Activated T-helper 1 cell treated with anti-CD3 and anti-CD28 coated beads, Interleukin-12 subunit alpha, Interleukin-12 subunit beta, Interleukin-2, Interleukin-4 antibody, amounts not matched to agents 30 ng/mL and 10 ng/mL and 1 ng/mL, durations not matched to agents 14 hours and 24 hours and 36 hours (primary cell): ENCODE measurements around the gene RECQL. TPM values are rescaled to one million over a fixed set of nuclear protein-coding genes. Genes with fewer than 3 reads are reported as not detected.

Experiments used
- DNase-seq: peaks from one replicate; pipeline ENCODE4 v3.0.0; 2021; ENCODE audit warnings: low spot score
- H3K27ac Mint-ChIP-seq: one replicate; pipeline ENCODE4 v1.8.0; 2021; ENCODE audit warnings: mild to moderate bottlenecking, mixed read lengths
- H3K27me3 Mint-ChIP-seq: one replicate; pipeline ENCODE4 v1.8.0; 2022; ENCODE audit warnings: mild to moderate bottlenecking, moderate library complexity, mixed read lengths; ENCODE audit not compliant: insufficient read depth
- H3K36me3 Mint-ChIP-seq: one replicate; pipeline ENCODE4 v1.8.0; 2021; ENCODE audit warnings: low read depth, mixed read lengths
- H3K4me1 Mint-ChIP-seq: one replicate; pipeline ENCODE4 v1.8.0; 2021; ENCODE audit warnings: low read depth, mixed read lengths
- H3K4me3 Mint-ChIP-seq: one replicate; pipeline ENCODE4 v1.8.0; 2021; ENCODE audit warnings: mild to moderate bottlenecking, moderate library complexity, mixed read lengths
- H3K9me3 Mint-ChIP-seq: one replicate; pipeline ENCODE4 v1.8.0; 2021; ENCODE audit warnings: mixed read lengths
- intact Hi-C: fragments of 100-400 bp; cut with micrococcal nuclease; formaldehyde crosslinking; loops from one replicate; pipeline ENCODE4 v1.15.1; 2024
- total RNA-seq: library from RNA; stranded (reverse); gene quantifications from 2 replicates; pipeline ENCODE4 v1.2.3, GENCODE V29; 2022

The RECQL gene, protein sequence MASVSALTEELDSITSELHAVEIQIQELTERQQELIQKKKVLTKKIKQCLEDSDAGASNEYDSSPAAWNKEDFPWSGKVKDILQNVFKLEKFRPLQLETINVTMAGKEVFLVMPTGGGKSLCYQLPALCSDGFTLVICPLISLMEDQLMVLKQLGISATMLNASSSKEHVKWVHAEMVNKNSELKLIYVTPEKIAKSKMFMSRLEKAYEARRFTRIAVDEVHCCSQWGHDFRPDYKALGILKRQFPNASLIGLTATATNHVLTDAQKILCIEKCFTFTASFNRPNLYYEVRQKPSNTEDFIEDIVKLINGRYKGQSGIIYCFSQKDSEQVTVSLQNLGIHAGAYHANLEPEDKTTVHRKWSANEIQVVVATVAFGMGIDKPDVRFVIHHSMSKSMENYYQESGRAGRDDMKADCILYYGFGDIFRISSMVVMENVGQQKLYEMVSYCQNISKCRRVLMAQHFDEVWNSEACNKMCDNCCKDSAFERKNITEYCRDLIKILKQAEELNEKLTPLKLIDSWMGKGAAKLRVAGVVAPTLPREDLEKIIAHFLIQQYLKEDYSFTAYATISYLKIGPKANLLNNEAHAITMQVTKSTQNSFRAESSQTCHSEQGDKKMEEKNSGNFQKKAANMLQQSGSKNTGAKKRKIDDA
- 56.4 and 60.6 TPM in 2 replicates for total RNA-seq

DNA sequence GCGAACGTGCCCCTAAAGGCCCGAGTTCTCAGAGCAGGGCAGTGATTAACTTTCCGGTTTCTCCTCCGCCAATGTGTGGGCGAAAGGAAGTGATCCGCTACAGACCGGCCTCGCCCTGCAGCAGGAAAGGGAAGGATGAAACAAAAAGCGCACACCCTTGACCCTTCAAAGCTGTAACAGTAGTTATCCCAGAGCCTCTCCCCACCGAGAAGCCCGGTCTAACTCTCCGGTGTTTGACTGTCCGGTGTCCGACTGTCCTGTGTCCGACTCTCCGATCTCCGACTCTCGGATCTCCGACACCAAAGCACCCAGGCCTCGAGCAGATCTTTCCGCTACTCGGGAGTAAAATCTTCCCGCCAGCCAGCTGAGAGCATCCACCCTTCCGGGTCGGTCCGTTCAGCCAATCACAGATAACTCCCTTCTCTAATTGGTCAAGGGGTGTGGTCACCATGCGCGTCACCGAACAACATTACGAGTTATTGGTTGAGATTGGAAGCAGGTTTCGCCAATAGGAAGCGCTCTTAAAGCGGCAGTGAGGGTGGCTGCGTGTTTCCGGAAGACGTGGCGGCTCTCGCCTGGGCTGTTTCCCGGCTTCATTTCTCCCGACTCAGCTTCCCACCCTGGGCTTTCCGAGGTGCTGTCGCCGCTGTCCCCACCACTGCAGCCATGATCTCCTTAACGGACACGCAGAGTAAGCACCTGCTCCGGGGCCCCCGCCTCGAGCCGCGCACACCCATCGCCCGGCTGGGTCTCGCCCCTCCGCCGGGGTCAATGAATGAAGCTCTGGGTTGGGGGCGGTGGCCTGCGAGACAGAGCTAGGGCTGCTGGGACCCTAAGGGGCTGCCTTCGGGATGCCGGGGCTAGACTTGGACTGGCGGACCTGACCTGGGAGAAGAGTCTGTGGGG, at the start of gene RECQL, which contains the start of gene GOLT1B:
TSS of gene RECQL (minus strand) at position 378 of the 906 bp plus-strand sequence. CDS start 2,065 bp downstream, outside the sequence.
TSS of gene GOLT1B (plus strand) at position 532 of the 906 bp plus-strand sequence. CDS start at position 667, 135 bp downstream.
- peak within 1 kb of the TSS; percentile 8 for H3K27ac Mint-ChIP-seq
- H3K4me3 Mint-ChIP-seq = no peak within 1 kb of the TSS
- DNase-seq = peak; percentile 90
- no peaks in the 10 kb centered on the region for H3K27me3 Mint-ChIP-seq
- intact Hi-C loops = loop anchor here (1.0 to 10.0 kb wide), 10 partner anchors 8 to 546 kb away; partner anchors contain the start of genes CMAS, LDHB and PYROXD1
- peaks cover 18% of the 10 kb centered on the region for H3K36me3 Mint-ChIP-seq
- no peaks in the 10 kb centered on the region for H3K9me3 Mint-ChIP-seq
- H3K4me1 Mint-ChIP-seq = peaks cover 49% of the 10 kb centered on the region

DNA sequence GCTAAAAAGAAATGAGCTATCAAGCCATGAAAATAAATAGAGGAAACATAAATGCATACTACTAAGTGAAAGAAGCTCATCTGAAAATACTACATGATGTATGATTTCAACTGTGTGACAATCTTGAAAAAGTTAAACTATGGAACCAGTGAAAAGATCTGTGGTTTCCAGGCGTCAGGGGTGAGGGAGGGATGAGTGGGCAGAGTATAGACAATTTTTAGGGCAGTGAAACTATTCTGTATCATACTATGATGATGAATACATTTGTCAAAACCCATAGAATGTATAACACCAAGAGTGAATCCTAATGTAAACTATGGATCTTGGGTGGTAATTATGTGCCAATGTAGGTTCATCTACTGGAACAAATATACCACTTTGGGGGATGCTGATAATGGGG, 46.0 kb upstream of the RECQL start:
- DNase-seq = no peak
- no peaks in the 10 kb centered on the region for H3K36me3 Mint-ChIP-seq
- no peaks in the 10 kb centered on the region for H3K9me3 Mint-ChIP-seq
- H3K4me1 Mint-ChIP-seq = peaks cover 10% of the 10 kb centered on the region
- H3K27ac Mint-ChIP-seq = no peak overlapping the region
- no peaks in the 10 kb centered on the region for H3K27me3 Mint-ChIP-seq
- no peak overlapping the region for H3K4me3 Mint-ChIP-seq
- intact Hi-C loops = no loop called here

DNA sequence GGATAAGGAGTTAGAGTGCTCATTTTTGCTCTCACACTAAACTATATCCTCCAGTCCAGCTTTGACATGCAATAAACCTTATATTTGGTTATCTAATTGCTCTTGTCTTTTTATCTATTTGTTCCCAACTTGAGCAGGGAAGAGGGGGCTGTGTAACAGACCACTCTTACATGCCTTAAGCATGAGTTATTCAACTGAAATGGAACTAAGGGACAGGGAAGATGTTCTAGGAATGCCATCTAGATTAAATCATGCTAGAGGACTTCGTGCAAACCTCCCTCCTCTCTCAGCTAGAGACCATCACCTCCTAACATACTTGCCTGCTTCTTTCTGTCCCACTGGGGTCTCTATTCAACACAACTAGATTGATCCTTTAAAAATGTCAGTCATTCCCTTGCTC, 45.3 kb upstream of the RECQL start:
- DNase-seq = no peak
- Mint-ChIP-seq H3K4me1 (peaks cover 10% of the 10 kb centered on the region), H3K9me3 (no peaks in the 10 kb centered on the region), H3K36me3 (no peaks in the 10 kb centered on the region), H3K4me3 (no peak overlapping the region), H3K27me3 (no peaks in the 10 kb centered on the region), H3K27ac (no peak overlapping the region)
- intact Hi-C loops = no loop called here

DNA sequence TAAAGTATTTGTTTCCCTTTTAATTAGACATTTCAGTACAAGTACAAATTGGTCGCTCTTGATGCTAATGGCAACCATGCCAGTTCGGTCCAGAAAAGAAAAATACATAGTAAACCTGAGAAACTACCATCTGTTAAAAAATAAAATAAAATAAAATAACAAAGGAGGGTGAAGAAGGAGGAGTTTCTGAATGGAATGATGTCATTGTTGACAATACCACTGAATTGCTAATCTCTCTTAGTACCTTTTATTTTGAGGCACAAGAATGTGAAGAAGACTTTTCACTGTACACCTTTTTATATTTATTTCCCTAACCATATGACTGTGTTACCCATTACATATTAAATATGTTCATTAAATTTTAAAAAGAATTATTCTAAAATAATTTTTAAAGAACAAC, 44.1 kb upstream of the RECQL start:
- Mint-ChIP-seq H3K27me3 (no peaks in the 10 kb centered on the region), H3K9me3 (no peaks in the 10 kb centered on the region), H3K27ac (no peak overlapping the region), H3K4me1 (peaks cover 10% of the 10 kb centered on the region), H3K4me3 (no peak overlapping the region), H3K36me3 (no peaks in the 10 kb centered on the region)
- intact Hi-C loops = no loop called here
- DNase-seq = no peak

DNA sequence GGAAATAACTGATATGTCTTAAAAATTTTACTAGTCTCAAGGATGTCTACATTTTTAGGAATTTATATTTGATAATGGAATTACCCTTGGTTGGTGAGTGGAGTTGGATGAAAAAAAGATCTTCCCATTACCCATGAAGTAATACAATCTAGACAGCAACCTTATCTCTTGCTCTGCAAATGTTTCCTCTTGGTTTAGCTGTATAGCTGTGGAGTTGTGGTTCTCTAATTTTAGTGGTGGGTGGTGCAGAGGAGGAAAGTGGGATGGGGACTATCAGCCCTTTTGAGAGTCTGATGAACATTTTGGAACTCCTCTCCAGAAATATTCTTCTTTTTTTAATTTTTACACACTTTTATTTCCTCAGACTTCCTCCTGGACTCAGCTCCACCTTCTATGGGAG, 41.7 kb upstream of the RECQL start:
- DNase-seq = no peak
- peaks cover 10% of the 10 kb centered on the region for H3K4me1 Mint-ChIP-seq
- no peak overlapping the region for H3K27ac Mint-ChIP-seq
- no peaks in the 10 kb centered on the region for H3K27me3 Mint-ChIP-seq
- intact Hi-C loops = no loop called here
- H3K36me3 Mint-ChIP-seq = no peaks in the 10 kb centered on the region
- H3K9me3 Mint-ChIP-seq = no peaks in the 10 kb centered on the region
- no peak overlapping the region for H3K4me3 Mint-ChIP-seq

DNA sequence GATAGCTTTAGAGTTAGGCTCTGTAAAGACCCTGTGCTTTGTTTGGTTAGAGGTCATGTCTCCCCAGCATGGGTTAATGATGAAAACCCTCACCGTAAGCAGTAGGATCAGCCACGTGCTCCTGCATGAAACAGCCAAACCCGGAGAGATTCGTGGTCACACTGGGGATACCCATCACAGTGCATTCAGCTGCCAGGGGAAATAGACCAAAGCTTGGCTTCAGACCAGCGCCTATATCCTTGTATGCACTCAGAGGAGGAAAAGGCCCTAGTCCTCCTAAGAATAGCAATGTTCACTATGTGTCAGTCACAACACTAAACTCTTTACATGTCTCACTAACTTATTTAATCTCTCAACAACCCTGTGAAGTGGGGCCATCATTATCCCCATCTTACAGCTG, 41.0 kb upstream of the RECQL start:
- Mint-ChIP-seq H3K9me3 (no peaks in the 10 kb centered on the region), H3K27me3 (no peaks in the 10 kb centered on the region), H3K36me3 (no peaks in the 10 kb centered on the region), H3K27ac (no peak overlapping the region), H3K4me3 (no peak overlapping the region), H3K4me1 (peaks cover 3% of the 10 kb centered on the region)
- intact Hi-C loops = no loop called here
- DNase-seq = no peak

DNA sequence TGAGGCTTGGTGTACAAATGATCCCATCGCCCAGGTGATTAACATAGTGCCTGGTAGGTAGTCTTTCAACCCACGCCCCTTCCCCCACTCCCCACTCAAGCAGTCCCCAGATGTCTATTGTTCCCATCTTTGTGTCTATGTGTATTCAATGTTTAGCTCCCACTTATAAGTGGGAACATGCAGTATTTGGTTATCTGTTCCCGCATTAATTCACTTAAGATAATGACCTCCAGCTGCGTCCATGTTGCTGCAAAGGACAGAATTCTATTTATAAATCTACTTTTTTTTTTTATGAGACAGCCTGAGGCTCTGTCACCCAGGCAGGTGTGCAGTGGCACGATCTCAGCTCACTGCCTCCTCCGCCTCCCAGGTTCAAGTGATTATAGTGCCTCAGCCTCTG, 40.3 kb upstream of the RECQL start:
- Mint-ChIP-seq H3K27me3 (no peaks in the 10 kb centered on the region), H3K4me3 (no peak overlapping the region), H3K27ac (no peak overlapping the region), H3K36me3 (no peaks in the 10 kb centered on the region), H3K4me1 (no peaks in the 10 kb centered on the region), H3K9me3 (no peaks in the 10 kb centered on the region)
- intact Hi-C loops = no loop called here
- DNase-seq = no peak

DNA sequence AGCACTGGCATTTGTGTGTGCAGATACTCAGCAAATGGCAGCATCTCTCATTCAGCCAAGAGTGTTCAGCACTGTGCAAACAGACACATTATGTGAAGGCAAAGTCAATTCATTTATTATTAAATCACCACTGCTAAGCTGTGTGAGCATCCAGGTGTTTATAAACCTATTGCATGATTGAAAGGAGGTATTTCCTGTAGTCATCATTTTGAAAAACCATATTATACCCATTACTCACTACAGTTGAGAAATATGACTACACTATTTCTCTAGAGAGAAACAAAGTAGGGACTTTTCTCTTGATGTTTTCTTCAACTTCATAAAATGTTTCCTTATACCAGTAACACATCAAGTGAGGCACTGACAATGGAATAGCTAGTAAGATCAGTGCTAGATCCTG, 38.4 kb upstream of the RECQL start:
- DNase-seq = no peak
- no peak overlapping the region for H3K4me3 Mint-ChIP-seq
- no peaks in the 10 kb centered on the region for H3K36me3 Mint-ChIP-seq
- H3K27me3 Mint-ChIP-seq = no peaks in the 10 kb centered on the region
- no peak overlapping the region for H3K27ac Mint-ChIP-seq
- no peaks in the 10 kb centered on the region for H3K4me1 Mint-ChIP-seq
- intact Hi-C loops = no loop called here
- H3K9me3 Mint-ChIP-seq = no peaks in the 10 kb centered on the region

DNA sequence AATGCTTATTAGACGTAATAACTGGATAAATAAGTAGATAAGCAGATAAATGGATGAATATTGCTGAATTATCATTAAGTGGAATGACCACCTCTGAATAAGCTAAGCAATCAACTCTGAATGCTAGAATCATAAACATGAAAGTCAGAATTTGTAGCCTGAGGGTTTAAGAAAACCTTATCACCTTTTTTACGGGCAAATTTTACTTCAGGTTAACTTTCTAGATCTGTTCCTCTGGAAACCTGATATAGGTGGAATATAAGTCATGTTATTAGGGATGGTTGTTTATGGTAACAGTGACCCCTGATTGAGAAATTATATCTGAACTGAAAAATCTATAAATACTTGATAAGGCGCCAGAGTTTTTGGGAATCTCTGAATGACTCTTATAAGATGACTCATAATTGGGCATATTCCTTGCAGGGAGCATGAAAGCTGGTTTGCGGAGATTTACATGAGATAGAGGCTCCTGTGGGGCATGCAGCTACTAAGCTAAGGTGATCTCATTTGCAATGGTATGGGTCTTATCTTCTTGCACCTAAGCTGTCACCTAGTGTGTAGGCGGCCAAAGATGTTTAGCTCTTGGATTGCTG, 36.7 kb upstream of the RECQL start:
- Mint-ChIP-seq H3K4me1 (no peaks in the 10 kb centered on the region), H3K4me3 (no peak overlapping the region), H3K27me3 (no peaks in the 10 kb centered on the region), H3K36me3 (no peaks in the 10 kb centered on the region), H3K27ac (no peak overlapping the region), H3K9me3 (no peaks in the 10 kb centered on the region)
- DNase-seq = no peak
- intact Hi-C loops = no loop called here

DNA sequence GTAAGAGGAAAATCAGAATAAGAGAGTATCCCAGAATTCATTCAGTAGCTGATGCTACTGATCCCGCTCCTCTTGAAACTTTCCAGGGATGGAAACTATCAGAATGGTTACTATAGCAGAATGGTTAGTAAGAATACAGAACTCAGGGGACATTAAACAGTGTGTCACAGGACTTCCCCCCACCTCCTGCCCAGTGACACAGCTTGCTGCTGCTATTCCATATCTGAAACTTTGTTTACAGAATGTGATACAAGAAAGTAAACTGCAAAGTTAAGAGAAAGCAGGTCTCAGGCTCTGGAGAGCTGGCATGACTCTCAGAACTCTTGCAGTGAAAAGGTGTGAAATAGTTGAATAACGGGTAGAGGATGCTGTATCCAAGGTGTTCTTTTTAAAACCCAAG, 28.0 kb upstream of the RECQL start:
- peaks cover 24% of the 10 kb centered on the region for H3K27me3 Mint-ChIP-seq
- intact Hi-C loops = loop anchor here (5.0 kb wide), 1 partner anchor 113 kb away; no protein-coding TSS in a partner anchor
- peaks cover 5% of the 10 kb centered on the region for H3K9me3 Mint-ChIP-seq
- peaks cover 5% of the 10 kb centered on the region for H3K4me1 Mint-ChIP-seq
- DNase-seq = no peak
- H3K27ac Mint-ChIP-seq = no peak overlapping the region
- H3K36me3 Mint-ChIP-seq = peaks cover 2% of the 10 kb centered on the region
- H3K4me3 Mint-ChIP-seq = no peak overlapping the region

DNA sequence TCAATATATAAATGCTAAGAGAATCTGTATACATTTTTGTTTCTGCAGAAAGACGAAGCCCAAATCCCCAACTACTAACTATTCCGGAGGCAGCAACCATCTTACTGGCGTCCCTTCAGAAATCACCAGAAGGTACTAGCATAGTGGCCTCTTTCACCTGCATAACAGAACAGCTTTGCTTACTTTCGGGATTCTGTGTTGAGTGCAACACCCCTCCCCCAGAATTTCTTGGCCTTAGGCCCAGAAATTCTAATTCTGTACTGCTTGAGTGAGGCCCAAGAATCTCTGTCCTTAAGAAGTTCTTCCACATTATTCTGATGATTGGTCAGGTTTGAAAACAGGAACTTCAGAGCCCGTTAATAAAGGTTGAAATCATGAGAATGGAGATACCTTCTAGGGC, 27.5 kb upstream of the RECQL start:
- H3K4me3 Mint-ChIP-seq = peak overlapping the region; percentile 68
- intact Hi-C loops = loop anchor here (1.0 to 5.0 kb wide), 2 partner anchors 28 to 113 kb away; partner anchors contain the start of genes GOLT1B and RECQL
- no peak overlapping the region for H3K27ac Mint-ChIP-seq
- peaks cover 5% of the 10 kb centered on the region for H3K4me1 Mint-ChIP-seq
- H3K9me3 Mint-ChIP-seq = peaks cover 9% of the 10 kb centered on the region
- H3K27me3 Mint-ChIP-seq = peaks cover 27% of the 10 kb centered on the region
- DNase-seq = no peak
- peaks cover 2% of the 10 kb centered on the region for H3K36me3 Mint-ChIP-seq

DNA sequence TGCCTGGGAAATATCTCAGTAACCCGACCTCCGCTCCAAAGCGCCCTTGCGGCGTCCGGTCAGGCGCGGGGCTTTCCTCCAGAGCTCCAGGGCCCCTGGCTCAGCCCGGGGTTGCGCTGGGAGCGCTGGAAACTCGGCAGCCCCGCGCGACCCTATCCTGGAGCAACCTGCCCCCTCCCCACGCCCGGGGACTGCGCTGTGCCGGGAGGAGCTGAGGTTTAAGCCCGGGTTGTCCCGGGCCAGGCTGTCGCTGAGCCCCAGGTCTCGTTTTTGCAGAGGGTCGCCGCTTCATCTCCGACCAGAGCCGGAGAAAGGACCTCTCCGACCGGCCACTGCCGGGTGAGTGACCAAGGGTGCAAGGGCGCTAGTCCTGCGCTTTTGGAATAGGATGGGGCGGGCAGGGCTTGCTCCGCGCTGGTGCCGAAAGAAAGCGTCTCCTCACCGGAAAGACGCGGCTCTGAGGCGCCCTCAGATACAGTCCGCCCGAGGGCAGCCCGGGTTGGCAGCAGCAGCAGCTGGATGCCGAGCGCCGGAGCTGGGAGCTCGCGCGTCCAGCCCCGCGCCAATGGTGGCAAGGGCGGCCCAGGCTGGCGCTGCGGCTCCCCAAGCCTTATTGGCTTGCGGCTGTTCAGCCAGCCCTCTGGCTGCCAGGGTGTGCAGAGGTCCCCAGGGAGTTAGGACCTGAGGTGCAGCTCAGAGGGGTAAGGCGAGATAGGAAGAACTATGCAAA, 26.2 kb upstream of the RECQL start:
- H3K27ac Mint-ChIP-seq = no peak overlapping the region
- H3K9me3 Mint-ChIP-seq = peaks cover 9% of the 10 kb centered on the region
- H3K4me3 Mint-ChIP-seq = peak overlapping the region; percentile 86
- peaks cover 27% of the 10 kb centered on the region for H3K27me3 Mint-ChIP-seq
- peak; percentile 51 for DNase-seq
- intact Hi-C loops = loop anchor here (1.0 to 5.0 kb wide), 4 partner anchors 17 to 153 kb away; partner anchors contain the start of genes GOLT1B and RECQL
- H3K36me3 Mint-ChIP-seq = peaks cover 2% of the 10 kb centered on the region
- peaks cover 5% of the 10 kb centered on the region for H3K4me1 Mint-ChIP-seq
